HG03159 (cell line): Measurements from ENCODE around the gene HABP2.

ENCODE experiments used
- ATAC-seq: cut with Tn5 transposase; IDR thresholded peaks from one replicate; pipeline ENCODE4 v1.9.1; 2021; ENCODE audit warnings: mild to moderate bottlenecking, moderate library complexity; ENCODE audit not compliant: unreplicated experiment

HABP2 gene

GRCh38 chr10:113552701-113553100, at the start of gene HABP2:
HABP2 (plus strand) TSS chr10:113553053; CDS start chr10:113553122, 69 bp downstream.
- ATAC-seq = no peak

DNA sequence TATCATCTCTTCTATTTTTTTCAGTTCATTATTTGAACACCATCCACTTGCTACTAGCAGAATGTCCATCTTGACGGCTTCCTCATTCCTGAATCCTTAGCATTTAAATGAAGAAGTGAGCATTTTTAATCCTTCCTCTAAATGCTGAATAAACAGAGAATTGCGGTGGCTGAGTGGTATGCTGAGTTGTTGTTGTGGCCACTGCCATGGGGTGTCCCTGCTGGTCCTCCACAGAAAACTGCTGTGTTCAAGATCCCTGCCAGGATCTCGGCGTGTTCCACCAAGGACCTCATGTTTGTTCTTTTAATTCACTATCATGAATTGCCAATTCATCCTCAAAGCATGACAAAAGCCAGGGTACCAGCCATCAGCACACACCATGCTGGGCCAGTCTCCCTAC, 48.9 kb upstream of the HABP2 start:
- ATAC-seq = no peak

DNA sequence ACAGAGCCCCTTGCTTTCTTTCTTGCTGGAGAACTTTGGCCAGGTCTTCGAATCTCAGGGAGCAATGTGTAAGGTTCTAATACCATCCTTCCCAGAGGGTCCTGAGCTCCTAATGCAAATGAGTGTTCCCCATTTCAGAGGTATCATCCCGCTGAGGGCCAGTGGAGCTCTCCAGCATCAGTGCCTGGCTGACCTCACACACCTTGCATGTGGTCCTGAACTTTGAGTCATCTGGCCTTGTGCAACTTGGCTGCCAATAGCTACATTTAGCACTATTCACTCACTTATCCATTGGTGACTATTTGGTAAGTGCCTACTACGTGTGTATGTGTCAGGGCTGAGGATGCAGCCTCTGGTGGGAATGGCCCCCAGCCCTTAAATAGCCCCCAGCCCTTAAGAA, 48.4 kb upstream of the HABP2 start:
- ATAC-seq = no peak

DNA sequence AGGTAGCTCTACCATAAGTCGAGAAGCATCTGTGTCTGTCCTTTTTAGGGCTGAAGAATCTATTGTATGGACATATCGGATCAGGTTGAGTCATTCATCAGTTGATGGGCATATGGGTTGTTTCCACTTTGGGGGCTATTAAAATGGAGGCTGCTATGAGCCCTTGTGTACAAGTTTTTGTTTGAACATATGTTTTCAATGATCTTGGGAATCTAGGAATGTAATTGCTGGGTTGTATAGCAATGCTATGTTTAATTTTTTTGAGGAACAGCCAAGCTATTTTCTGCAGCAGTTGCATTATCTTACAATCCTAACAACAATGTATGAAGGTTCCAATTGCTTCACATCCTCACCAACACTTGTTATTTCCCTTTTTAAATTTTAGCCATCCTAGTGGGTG, 46.4 kb upstream of the HABP2 start:
- no peak for ATAC-seq

GRCh38 chr10:113511419-113511818, 41.4 kb upstream of the HABP2 start:
- no peak for ATAC-seq

- no peak for ATAC-seq
Measured at GRCh38 chr10:113515161-113515560, 37.7 kb upstream of the HABP2 start.

DNA sequence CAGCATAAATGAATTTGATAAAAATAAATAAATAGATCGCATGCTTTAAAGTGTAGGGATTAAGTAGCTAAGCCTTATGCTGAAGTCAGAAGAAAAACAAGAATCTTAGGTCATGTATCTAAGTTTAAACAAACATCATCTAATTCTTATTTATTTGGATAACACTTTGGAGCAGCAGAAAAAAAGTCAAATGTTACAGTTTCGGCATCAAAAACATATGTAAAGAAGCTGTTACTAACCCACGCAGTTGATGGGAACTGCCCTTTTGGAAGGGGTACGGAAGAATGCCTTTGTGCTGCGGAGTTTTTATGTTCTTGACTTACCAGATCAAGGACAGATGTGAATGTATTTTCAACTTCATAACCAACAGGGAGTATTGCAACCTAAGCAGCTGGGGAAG, 37.3 kb upstream of the HABP2 start:
- ATAC-seq = no peak

DNA sequence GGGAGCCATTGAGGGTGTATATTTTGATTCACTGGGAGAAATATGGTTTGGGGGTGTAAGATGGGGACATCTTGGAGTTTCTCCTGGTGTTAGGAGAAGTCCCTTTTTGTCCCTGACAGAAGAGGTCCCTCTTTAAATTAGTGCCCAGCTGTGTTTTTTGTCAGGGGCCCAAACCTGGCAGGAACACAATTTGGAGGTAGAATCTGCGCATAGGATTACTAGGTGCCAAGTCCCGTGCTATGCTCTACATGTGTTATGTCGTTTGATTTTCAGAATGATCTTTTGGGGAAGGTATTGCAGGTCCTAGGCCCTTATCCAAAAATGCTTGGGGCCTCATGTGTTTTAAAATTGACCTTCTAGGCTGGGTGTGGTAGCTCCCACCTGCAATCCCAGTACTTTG, 36.8 kb upstream of the HABP2 start:
- no peak for ATAC-seq

DNA sequence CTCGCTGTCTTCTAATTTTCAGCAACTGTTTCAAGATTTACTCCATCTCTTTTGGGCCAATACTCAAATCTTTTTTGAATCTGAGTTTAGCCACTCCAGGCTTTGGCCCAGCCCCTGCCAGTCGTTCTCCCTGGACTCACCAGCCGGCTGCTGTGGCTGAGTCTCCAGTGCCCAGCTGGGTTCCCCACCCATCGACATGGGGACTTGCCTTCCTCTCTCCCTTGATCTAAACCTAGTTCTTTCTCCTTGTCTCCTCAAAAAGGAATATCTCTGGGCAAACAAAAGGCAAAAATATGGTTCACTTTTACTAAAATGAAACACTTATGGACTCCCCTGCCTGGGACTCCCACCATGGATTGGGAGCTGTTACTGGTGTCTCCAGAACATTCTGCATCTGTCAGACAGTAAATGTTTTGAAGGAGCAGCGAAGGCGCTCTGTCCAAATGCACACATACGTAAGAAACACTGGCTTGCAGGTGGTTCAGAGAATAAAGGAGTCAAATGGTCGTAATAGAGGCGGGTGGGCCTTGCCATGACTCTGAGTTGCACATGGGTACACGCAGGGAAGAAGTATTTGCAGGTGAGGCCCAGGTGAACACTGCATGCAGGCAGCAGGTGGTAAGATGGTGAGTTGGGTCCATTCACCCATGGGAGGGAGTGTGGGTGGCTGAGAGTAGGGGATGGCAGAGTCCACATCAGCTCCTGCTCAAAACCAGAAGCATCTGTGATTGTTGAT, 35.5 kb upstream of the HABP2 start:
- ATAC-seq = no peak

GRCh38 chr10:113517901-113518260, 35.0 kb upstream of the HABP2 start:
- ATAC-seq = no peak

GRCh38 chr10:113518415-113518814, 34.4 kb upstream of the HABP2 start:
- ATAC-seq = no peak

DNA sequence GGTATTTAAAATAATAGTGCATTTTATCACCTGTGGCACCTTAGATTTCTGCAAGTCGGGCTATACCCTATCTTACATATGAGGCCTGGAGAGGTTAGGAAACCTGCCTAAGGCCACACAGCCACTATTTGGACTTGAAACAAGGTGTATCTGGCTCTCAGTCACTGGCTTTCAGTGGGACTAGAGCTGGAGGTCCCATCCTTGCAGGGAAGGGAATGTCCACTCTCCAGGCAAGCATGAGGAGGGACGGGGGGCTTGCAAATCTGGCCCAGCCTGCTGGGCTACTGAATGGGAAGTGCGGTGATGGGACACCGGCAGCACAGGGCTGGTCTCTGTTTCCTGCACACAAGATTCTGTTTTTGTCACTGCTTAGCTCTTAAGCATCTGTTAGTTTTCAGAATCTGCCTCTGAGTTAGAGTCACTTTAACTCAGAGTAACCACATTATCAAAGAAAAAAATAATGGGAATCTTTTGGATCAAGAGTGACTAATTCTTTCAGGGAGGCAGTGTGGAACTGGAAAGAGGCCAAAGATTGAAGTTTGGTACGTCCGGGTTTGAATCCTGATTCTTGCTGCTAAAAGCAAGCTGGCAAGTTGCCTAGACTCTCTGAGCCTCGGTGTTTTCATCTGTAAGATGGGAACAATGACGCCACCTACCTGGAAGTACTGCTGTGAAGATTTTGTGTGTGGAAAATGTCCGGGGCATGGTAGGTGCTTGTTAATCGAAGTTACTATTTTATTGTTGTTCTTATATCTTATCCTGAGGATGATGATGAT, 33.8 kb upstream of the HABP2 start:
- ATAC-seq = no peak

- no peak for ATAC-seq
Measured at GRCh38 chr10:113519681-113520115, 33.2 kb upstream of the HABP2 start.

DNA sequence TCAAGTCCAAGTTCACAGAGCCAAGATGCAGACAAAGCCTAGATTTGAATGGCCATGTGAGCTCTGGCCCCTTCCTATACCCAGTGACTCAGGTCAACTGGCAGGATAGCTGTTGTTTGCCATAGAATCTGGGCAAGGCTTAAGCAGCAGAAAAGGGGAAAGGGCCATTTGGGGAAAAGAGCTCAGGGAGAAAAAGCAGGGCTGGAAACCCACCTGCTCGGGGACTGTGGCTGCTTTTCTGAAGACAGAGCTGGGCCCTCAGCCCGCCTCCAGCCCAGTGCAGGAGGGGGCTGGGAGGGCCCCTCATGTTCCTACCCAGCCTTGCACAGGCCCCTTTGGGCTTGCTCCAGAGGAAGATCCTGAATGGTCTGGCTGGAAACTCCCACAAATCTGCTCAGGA, 32.6 kb upstream of the HABP2 start:
- no peak for ATAC-seq

DNA sequence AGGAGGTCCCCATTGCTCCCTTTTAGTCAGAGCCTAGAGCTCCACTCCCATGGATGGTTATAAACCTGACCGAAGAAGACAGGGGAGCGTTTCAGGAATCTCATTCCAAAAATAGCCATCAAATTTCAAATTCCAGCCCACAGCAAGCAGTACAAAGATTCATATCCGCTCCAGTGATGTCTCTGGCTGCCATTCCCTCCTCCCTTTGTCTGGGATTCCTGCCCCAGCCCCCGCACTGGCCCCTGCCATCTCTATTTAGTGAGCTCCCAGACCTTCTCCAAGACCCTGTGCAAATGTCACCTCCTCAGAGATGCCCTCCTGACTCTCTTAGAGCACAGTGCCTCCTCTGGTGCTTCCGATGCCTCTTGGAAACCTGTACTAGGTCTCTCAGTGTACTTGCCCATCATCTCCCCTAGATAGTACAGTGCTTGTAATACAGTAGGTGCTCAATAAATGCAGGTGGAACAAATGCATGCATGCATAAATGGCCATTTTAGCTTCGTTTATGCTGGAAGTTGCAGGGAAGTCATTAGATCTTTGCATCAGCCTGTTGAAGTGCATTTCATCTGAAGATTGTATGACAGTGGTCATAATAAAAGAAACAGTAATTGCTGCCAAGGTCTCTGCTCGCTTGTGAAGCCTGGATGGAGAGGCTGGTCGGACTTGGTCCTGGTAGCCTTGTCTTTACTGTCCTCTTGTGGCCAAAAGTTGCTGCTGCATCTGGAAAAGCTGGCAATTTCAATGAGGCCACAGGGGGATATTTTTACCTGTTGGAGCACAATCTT, 32.0 kb upstream of the HABP2 start:
- ATAC-seq = peak; percentile 64

GRCh38 chr10:113521475-113521795, 31.4 kb upstream of the HABP2 start:
- ATAC-seq = no peak

DNA sequence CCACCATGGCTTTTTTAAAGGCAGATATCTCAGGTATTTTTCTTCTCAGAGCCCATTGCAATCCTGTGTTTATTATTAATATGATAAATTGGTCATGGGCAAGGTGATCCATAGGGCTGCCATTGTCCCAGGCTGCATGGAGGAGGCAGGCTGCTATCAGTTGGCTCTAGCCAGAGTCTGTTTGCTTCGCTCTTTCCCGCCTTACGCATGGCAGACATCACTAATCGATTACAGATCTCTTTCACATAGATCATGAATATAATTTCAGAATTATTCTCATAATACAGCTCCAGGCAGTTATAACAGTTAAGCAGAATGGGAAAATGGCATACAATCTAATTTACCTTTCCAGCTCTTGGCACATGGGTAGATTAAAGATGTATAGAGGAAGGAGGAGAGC, 30.4 kb upstream of the HABP2 start:
- ATAC-seq = no peak

DNA sequence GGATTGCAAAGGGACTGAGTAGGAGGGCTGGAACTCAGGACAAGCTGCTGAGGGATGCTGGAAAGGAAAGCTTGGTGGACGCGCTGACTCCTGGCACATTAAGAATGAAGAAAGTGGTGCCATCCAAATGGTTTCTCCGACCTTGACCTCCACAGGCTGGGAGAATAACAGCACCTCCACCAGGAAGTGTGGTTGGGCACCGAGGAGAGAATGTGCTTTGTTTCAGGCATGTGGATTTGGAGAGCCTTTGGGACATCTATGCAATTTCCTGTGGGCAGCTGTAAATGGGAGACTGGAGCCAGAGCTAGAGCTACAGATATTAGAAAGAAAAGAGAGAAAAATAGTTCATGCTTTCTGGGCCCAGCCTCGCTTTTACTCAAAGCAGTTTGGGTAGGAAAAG, 29.8 kb upstream of the HABP2 start:
- ATAC-seq = no peak

GRCh38 chr10:113523628-113524027, 29.2 kb upstream of the HABP2 start:
- no peak for ATAC-seq

DNA sequence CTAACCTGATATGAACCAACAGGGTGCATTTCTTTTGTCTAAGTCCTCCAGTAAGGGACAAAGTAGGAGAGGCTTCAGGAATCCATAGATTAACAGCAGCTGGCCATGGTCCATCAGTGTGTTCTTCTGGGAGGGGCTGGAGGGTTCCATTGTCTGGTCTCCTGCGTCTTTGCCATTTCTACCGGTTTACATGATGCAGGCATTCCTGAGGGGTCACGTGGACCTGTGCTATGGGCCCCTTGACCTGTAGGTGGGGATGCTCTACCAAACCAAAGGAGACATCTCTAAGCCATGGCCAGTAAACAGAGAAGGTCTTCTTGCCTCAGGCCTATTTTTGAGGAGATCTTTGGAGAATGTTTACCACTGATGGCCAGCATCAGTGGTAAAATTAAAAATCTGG, 28.7 kb upstream of the HABP2 start:
- no peak for ATAC-seq

DNA sequence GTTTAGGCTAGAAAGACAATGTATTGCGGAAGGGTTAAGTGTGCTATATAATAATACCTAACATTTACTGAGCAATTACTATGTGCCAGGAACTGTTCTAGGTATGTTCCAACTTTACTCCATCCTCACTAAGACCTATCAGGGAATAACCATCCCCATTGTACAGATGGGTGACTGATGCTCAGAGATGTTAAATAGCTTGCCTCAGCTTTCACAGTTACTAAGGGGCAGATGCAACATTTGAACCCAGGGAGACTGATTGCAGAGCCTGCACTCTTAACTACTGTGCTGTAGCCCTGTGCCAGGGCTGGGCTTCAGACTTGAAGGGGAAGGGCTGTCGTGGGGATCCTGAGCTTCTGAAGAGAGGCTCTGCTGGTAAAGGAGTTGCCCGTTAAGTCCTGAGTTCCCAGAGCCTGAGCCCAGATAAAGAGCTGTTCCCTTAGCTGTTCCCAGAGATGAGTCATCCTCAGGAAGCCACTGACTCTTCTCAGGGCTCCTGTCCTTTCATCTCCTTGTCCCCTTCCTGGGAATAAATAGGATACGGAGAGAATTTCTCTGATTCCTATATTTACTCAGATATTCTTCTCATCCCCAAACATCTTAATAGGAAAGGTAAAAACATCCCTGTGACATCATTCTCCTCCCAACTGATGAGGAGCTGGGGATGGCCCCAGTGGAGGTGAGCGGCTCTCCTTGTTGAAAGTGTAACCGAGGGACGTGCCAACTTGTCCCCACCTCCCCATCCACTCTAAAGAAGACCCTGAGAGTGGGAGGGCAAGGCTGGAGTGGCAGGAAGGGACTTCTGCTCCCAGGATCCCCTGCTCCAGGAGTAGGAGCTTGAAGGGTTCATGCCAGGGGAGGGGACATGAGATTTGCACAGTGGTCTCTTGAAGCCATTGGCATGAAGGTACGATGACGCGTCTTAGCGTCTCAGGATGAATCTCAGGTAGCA, 28.0 kb upstream of the HABP2 start:
- no peak for ATAC-seq
